CD4-positive, alpha-beta T cell treated with Interleukin-4 for 1 hour (primary cell): Measurements from ENCODE around the gene NHEJ1.

Experiments used
- DNase-seq, 2 donors: peaks; one replicate each; pipeline ENCODE4 v3.0.0-alpha.2; 2020 to 2022

The NHEJ1 gene

DNA sequence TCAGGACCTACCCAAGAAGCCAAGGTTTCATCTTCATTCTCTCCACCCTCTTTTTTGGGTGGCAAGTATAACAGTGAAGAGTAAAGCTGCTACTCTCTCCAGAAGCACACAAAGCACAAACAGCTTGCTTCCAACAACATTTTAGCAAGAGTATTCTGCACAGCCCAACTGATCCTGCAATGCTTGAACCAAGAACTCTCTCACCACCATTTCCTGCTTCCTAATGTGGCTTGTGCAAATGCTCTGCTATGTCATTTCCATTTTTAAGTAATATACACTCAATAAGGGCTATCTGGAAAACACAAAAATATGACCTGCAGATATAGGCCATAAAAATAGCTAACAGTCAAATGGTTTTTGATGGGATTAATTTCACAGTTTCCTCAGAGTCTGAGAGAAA lies 75.8 kb downstream of the NHEJ1 start:
- no peak for DNase-seq

- no peak for DNase-seq
Observed at GRCh38 chr2:219082332-219082958, 78.2 kb downstream of the NHEJ1 start.

DNA sequence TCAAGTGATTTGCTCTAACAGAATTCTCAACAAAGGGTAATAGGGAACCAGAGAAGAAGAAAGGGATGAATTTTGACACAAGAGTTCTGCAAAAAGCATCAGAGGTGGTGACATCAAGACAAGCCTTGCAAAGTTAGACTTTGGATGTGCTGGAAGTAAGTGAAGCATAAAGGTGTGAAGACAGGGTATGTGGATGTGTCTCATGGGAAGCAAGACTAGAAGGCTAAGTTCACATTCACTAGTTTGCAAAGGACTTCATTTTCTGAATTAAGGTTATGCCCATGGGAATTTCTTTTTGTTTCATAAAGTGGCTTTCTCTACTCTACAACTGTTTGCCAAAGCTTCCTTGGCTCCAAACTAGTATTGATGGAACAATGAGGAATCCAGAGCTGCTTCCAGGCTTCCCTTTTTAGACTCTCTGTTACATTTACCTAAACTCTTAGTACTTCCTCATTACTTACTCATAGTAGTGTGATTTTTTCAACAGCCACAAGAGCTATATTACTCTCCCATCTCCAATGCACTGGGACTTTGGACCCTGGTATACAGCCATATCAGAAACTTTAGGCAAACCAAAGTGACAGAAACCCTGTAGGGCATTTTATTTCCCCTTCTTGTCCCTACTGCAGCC lies 78.8 kb downstream of the NHEJ1 start:
- DNase-seq = no peak

DNA sequence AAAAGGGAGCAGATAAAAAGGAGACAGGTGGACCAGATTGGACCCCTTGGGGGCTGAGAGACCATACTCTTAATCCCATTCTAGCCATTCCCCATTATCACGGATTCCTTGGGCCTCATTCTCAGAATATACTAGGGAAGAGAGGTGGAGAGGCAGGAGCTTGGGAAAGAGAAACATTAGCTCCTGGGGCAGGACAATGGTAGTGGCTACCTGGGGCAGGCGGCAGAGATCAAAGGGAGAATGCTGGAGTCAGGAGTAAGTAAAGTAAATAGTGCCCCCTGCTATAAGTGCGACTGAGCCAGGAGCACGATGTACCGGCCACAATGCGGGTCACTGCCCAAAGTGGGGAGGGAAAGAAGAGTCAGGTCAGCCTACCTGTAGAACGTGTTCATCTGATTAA lies 79.5 kb downstream of the NHEJ1 start:
- no peak for DNase-seq

- DNase-seq = no peak
Observed at GRCh38 chr2:219079417-219079816, 81.2 kb downstream of the NHEJ1 start.

- no peak for DNase-seq
Observed at GRCh38 chr2:219078951-219079350, 81.7 kb downstream of the NHEJ1 start.

GRCh38 chr2:219078126-219078525 lies 82.5 kb downstream of the NHEJ1 start:
- DNase-seq = no peak

GRCh38 chr2:219076253-219076652 lies 84.4 kb downstream of the NHEJ1 start:
- no peak for DNase-seq

GRCh38 chr2:219073413-219074129 lies 87.0 kb downstream of the NHEJ1 start:
- no peak for DNase-seq

DNA sequence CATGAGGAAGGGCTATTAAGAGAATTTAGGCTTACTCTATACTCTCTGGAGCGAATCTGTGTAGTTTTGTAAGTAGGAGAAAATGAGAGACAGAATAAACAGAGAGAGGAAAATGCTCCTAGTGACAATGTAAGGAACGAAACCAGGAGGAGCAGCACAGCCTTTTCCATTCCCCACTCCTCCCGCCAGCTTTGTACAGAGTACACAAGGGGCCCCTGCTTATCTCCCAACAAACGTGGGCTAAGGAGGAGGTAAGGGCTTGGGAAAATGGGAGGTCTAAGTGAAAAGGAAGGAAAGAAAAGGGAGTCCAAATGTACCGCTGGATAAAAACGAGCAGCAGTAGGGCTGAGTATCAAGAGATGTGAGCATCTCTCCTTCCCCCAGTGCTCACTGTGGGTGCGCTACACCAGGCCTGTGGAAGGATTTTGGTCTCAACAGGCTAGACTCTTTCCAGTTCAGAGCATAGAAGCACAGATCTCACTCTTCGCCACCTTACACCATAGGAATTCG lies 87.8 kb downstream of the NHEJ1 start:
- DNase-seq = no peak

DNA sequence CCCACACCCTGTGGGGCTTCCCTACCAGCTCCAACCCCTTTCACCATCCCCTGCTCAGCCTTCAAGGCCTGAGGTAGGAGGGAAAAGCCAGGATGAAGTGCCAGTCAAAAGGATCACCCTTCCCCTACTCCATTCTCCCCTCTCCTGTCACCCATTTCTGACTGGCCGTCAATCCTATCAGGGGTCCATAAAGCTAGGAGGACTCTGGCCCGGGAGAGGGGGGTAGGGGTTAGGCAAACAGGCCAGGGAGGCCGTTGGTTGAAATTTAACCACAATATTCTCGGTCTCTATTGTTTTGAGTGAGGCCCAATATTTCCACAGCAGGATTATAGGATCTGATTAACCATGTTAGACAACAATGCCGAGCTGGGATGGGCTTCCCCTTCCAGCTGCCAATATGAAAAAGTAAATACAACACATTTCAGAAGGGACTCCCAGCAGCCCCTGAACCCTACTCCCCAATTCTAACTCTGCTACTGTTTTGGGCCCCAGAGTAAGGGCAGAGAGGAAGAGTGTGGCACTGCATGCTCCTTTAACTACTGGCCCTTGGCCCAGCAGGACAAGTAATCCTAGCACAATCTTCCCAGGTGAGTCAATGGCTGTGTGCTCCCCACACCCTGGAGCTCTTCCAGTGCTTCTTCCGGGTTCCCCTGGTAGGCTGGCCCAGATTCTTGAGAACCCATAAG lies 89.3 kb downstream of the NHEJ1 start:
- DNase-seq = no peak

GRCh38 chr2:219065484-219065883 lies 95.1 kb downstream of the NHEJ1 start:
- DNase-seq = no peak

DNA sequence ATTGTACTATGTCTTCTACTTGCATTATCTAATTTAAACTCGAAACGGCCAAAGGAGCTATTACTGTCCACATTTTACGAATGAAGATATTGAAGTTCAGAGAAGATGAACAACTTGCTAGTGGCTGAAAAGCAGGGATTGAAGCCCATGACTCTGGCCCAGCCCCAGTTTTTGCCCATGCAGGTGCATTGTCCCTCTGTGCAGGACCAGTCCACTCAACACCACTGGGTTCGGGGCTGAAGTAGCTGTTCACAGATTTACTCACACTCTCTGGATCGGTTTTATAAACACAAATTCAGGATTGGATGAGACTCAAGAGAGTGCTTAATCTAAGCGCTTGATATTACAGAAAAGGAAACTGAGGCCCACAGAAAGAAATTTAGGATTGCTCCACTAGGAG lies 98.5 kb downstream of the NHEJ1 start:
- no peak for DNase-seq

DNA sequence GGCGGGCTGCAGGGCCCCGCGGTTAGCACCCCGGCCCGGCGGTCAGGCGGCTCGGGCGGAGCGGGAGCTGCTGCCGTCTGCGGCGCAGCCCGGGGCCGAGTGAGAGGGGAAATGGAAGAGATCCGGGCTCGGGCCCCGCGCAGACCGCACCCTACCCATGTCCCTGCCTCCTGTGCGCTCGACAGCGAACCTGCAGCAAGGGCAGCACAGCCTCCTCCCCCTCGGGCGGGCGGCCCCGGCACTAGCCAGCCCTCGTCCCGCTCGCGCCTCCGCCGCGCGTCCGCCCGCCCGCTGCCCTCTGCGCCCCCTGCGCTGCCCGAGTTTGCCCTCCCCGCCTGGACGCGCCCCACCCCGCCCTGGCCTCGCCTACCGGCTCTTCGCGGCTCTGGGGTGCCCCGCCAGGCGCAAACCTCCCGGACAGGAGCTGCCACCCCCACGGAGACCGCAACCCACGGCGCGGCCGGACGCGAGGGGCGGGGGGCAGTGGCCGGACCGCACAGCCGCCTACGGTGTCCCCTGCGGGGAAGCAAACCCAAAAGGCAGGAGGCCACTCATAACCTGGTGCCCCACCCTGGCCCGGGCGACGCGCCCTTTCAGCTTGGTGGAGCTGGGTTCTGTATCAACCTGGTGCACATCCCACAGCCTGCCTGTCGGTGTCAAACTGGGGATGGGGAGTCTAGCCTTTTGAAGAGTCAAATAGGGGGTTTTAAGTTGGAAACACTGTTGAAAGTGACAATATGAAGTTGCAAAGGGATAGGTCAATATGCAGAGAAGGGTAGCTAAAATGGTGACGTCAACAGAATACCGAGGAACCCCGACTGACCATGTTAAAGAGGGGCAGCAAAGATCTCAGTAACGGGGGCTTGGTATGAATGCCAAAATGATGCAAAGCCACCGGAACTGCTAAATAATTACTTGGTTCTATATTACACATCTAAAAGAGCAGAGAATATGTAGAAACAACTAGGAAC lies 99.5 kb downstream of the NHEJ1 start, which contains the start of gene IHH:
TSS of gene IHH (minus strand) at position 101 of the 971 bp plus-strand sequence. CDS start 454 bp downstream, outside the sequence.
- DNase-seq = no peak

GRCh38 chr2:219059725-219060682 lies 100.6 kb downstream of the NHEJ1 start:
- no peak for DNase-seq

- no peak for DNase-seq
Observed at GRCh38 chr2:219059375-219059724, 101.3 kb downstream of the NHEJ1 start.

GRCh38 chr2:219058541-219059374 lies 101.9 kb downstream of the NHEJ1 start:
- DNase-seq = no peak

DNA sequence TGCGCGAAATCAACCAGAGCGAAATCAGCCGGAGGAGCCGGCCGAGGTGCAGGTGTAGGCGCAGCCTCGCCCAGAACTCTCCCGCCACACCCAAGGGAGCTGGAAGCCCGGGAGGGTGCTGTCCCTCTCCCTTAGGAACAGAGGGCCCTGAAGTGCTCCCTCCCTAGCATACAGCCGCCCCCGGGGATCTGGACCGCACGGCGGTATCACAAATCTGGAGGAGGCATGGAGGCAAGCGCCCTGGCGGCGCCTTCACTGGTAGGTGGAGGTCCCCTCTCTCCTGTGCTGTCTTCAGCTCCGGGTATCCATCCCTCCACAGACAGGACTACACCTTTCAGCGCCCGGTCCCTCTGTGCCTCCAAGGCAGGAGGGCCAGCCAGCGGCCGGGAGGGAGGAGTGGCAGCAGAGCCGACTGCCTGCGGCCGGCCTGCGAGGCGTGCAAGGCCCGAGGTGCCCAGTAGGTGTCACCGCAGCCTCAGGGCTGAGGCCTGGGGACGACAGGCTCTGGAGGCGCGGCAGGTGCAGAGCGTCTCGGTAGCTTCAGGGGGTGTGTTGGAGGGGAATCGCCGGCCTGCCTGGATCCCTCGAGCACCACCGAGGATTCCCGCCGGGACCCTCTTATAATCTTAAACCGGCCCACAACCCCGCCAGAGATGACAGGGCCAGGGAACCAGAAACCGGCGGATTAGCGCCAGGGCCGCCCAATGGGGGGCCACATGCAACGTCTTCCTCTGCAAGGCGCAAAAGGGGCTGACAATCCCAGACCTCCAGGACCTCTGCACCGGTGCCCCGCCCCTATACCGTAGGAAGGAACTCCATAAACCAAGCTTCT lies 102.7 kb downstream of the NHEJ1 start:
- peak; percentile 78 to 79 for DNase-seq
